ENCODE results near the gene BRIX1.
A peak's percentile ranks its signal among the peaks of the same experiment; 100 is the strongest.

BRIX1 gene

GRCh38 chr5:34915139-34915855 lies at the start of gene BRIX1, which contains the start of gene RAD1:
Gene BRIX1, plus strand, starts transcription at chr5:34915711. Its CDS starts 28 bp downstream, at chr5:34915739.
Gene RAD1, minus strand, starts transcription at chr5:34915504. Its CDS starts 612 bp downstream, at chr5:34914892.
- peak; percentile 74 to 89 (median 81) for DNase-seq (ENCODE audit: low read depth in 2 of 3, low spot score in 2 of 3)

- DNase-seq (ENCODE audit: low read depth in 2 of 3, low spot score in 2 of 3) = no peak
These were observed 48.5 kb upstream of the BRIX1 start for GRCh38 chr5:34866989-34867471.

- DNase-seq (ENCODE audit: low read depth in 2 of 3, low spot score in 2 of 3) = no peak
These were observed 47.9 kb upstream of the BRIX1 start for GRCh38 chr5:34867660-34868059.

GRCh38 chr5:34868791-34869190 lies 46.7 kb upstream of the BRIX1 start:
- no peak for DNase-seq (ENCODE audit: low read depth in 2 of 3, low spot score in 2 of 3)

- no peak for DNase-seq (ENCODE audit: low read depth in 2 of 3, low spot score in 2 of 3)
These were observed 46.3 kb upstream of the BRIX1 start for GRCh38 chr5:34869256-34869655.

GRCh38 chr5:34870382-34870781 lies 45.1 kb upstream of the BRIX1 start:
- no peak for DNase-seq (ENCODE audit: low read depth in 2 of 3, low spot score in 2 of 3)

- DNase-seq (ENCODE audit: low read depth in 2 of 3, low spot score in 2 of 3) = no peak
These were observed 39.2 kb upstream of the BRIX1 start for GRCh38 chr5:34876275-34876674.

- DNase-seq (ENCODE audit: low read depth in 2 of 3, low spot score in 2 of 3) = no peak
These were observed 34.3 kb upstream of the BRIX1 start for GRCh38 chr5:34881246-34881645.

GRCh38 chr5:34886392-34887119 lies 29.0 kb upstream of the BRIX1 start:
- no peak for DNase-seq (ENCODE audit: low read depth in 2 of 3, low spot score in 2 of 3)

GRCh38 chr5:34889394-34889793 lies 26.1 kb upstream of the BRIX1 start:
- DNase-seq (ENCODE audit: low read depth in 2 of 3, low spot score in 2 of 3) = no peak

GRCh38 chr5:34891981-34892380 lies 23.5 kb upstream of the BRIX1 start:
- DNase-seq (ENCODE audit: low read depth in 2 of 3, low spot score in 2 of 3) = no peak

- no peak for DNase-seq (ENCODE audit: low read depth in 2 of 3, low spot score in 2 of 3)
These were observed 23.1 kb upstream of the BRIX1 start for GRCh38 chr5:34892414-34892813.

- DNase-seq (ENCODE audit: low read depth in 2 of 3, low spot score in 2 of 3) = no peak
These were observed 20.8 kb upstream of the BRIX1 start for GRCh38 chr5:34894716-34895115.

GRCh38 chr5:34895641-34896419 lies 19.7 kb upstream of the BRIX1 start:
- DNase-seq (ENCODE audit: low read depth in 2 of 3, low spot score in 2 of 3) = no peak

- DNase-seq (ENCODE audit: low read depth in 2 of 3, low spot score in 2 of 3) = no peak
These were observed 17.9 kb upstream of the BRIX1 start for GRCh38 chr5:34897646-34898045.

- no peak for DNase-seq (ENCODE audit: low read depth in 2 of 3, low spot score in 2 of 3)
These were observed 17.1 kb upstream of the BRIX1 start for GRCh38 chr5:34898258-34898895.

GRCh38 chr5:34899066-34899465 lies 16.4 kb upstream of the BRIX1 start:
- DNase-seq (ENCODE audit: low read depth in 2 of 3, low spot score in 2 of 3) = no peak

GRCh38 chr5:34900652-34901051 lies 14.9 kb upstream of the BRIX1 start:
- DNase-seq (ENCODE audit: low read depth in 2 of 3, low spot score in 2 of 3) = no peak

GRCh38 chr5:34903260-34903659 lies 12.3 kb upstream of the BRIX1 start:
- no peak for DNase-seq (ENCODE audit: low read depth in 2 of 3, low spot score in 2 of 3)

GRCh38 chr5:34905564-34905963 lies 9.9 kb upstream of the BRIX1 start:
- DNase-seq (ENCODE audit: low read depth in 2 of 3, low spot score in 2 of 3) = no peak

GRCh38 chr5:34913072-34913471 lies 2.4 kb upstream of the BRIX1 start:
- DNase-seq (ENCODE audit: low read depth in 2 of 3, low spot score in 2 of 3) = no peak
